Esophagus muscularis mucosa (tissue), 4 donors: ENCODE data around the gene DOCK6. TPM values are rescaled to one million over a fixed set of nuclear protein-coding genes. Genes with fewer than 3 reads are reported as not detected.

Source experiments
- DNase-seq: peaks from one replicate; pipeline ENCODE4 v3.0.0-alpha.2; 2017; ENCODE audit errors: extremely low spot score
- H3K27ac ChIP-seq, 4 donors: fragments of 200-600 bp; sonication (generic); replicated peaks in 1 of 4; 1 replicate in 3 of 4; 2 replicates in 1 of 4; pipeline ENCODE4 v1.5.1; 2016 to 2019; ENCODE audit warnings: mild to moderate bottlenecking in 1 of 4
- H3K27me3 ChIP-seq, 4 donors: fragments of 200-600 bp; sonication (generic); one replicate each; pipeline versions ENCODE4 v1.5.1 to v1.6.0; 2016 to 2019
- H3K36me3 ChIP-seq, 4 donors: fragments of 200-600 bp; sonication (generic); one replicate each; pipeline ENCODE4 v1.5.1; 2016 to 2019
- H3K4me1 ChIP-seq, 4 donors: fragments of 200-600 bp; sonication (generic); one replicate each; pipeline ENCODE4 v1.5.1; 2016 to 2019
- H3K4me3 ChIP-seq, 4 donors: fragments of 200-600 bp; sonication (generic); 1 replicate in 2 of 4; 2 replicates in 2 of 4; pipeline ENCODE4 v1.5.1; 2016 to 2019; ENCODE audit warnings: mild to moderate bottlenecking in 4 of 4, moderate library complexity in 1 of 4
- H3K9me3 ChIP-seq, 4 donors: fragments of 200-600 bp; sonication (generic); 1 replicate in 3 of 4; 2 replicates in 1 of 4; pipeline ENCODE4 v1.5.1; 2016 to 2019
- EP300 ChIP-seq: sonication (generic); formaldehyde crosslinking; IDR thresholded peaks from one replicate; pipeline ENCODE4 v1.6.1; 2017; ENCODE audit warnings: antibody characterized with exemption
- POLR2A ChIP-seq: fragments of 450-650 bp; IDR thresholded peaks from one replicate; pipeline ENCODE4 v1.6.1; 2017; ENCODE audit warnings: antibody characterized with exemption, moderate library complexity, mild to moderate bottlenecking, low read depth
- POLR2AphosphoS5 ChIP-seq, 2 donors: sonication (generic); formaldehyde crosslinking; IDR thresholded peaks; one replicate each; pipeline ENCODE4 v1.6.1; 2017; ENCODE audit warnings: antibody characterized with exemption in 2 of 2
- WGBS: methylation state at CpG from one replicate; pipeline ENCODE4 v1.1.5; 2018; 5-methylcytosine and 5-hydroxymethylcytosine counted together
- intact Hi-C: fragments of 100-400 bp; cut with DNase I; formaldehyde crosslinking; loops from one replicate; pipeline ENCODE4 v1.15.1; 2023
- total RNA-seq, 4 donors: library from RNA; depleted of rRNA; stranded (reverse); fragments of >200 nt; gene quantifications; one replicate each; pipeline versions ENCODE4 v1.1.0 to v1.2.1, GENCODE V29; 2016
- TF ChIP-seq, protein P1 (sequence below), 3 experiments: fragments of 200-600 bp in 2 of 3; fragments of 450-650 bp in 1 of 3; sonication (generic) in 2 of 3; IDR thresholded peaks; one replicate each; pipeline ENCODE4 v1.5.1; 2017 to 2019; ENCODE audit warnings: antibody characterized with exemption in 3 of 3, mild to moderate bottlenecking in 2 of 3, moderate library complexity in 1 of 3

Gene DOCK6
- total RNA-seq, 4 donors from 2014 or later: 32.6 to 51.0 (median 40.1) TPM

DNA sequence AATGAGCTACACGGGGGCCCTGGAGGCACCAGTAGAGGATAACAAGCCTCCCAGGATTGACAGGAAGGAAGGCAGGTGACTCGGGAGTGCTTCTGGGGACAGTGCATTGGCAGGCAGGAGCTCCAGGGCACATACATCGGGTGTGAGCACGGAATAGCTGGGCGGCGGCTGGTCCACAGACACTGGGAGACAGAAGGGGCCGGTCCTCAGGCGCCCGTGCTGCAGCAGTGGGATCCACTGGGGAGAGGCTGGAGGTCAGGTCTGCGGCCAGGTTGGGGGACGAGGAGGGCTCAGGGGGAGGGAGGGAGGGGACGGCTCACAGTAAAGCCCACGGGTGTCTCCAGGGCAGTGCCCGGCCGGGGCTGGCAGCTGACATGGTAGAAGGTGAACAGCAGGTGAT is 25.0 kb downstream of the DOCK6 start:
- Histone ChIP-seq H3K4me1 (no peaks in the 10 kb centered on the region), H3K27ac (no peak overlapping the region), H3K4me3 (no peak overlapping the region), H3K9me3 (peaks cover 0 to 9% (median 0%) of the 10 kb centered on the region in 4 donors), H3K36me3 (peaks cover 13 to 98% (median 81%) of the 10 kb centered on the region in 4 donors), H3K27me3 (no peaks in the 10 kb centered on the region)
- TF ChIP-seq, protein P1, sequence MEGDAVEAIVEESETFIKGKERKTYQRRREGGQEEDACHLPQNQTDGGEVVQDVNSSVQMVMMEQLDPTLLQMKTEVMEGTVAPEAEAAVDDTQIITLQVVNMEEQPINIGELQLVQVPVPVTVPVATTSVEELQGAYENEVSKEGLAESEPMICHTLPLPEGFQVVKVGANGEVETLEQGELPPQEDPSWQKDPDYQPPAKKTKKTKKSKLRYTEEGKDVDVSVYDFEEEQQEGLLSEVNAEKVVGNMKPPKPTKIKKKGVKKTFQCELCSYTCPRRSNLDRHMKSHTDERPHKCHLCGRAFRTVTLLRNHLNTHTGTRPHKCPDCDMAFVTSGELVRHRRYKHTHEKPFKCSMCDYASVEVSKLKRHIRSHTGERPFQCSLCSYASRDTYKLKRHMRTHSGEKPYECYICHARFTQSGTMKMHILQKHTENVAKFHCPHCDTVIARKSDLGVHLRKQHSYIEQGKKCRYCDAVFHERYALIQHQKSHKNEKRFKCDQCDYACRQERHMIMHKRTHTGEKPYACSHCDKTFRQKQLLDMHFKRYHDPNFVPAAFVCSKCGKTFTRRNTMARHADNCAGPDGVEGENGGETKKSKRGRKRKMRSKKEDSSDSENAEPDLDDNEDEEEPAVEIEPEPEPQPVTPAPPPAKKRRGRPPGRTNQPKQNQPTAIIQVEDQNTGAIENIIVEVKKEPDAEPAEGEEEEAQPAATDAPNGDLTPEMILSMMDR (IDR thresholded peaks at IDR 0.05): no peak
- TF ChIP-seq POLR2AphosphoS5 (IDR thresholded peaks at IDR 0.05): no peak
- TF ChIP-seq POLR2A: no peak
- no peak for TF ChIP-seq EP300
- intact Hi-C loops: no loop called here
- 90% methylated on average over 15 of the region's 15 CpGs for WGBS
- no peak for DNase-seq

DNA sequence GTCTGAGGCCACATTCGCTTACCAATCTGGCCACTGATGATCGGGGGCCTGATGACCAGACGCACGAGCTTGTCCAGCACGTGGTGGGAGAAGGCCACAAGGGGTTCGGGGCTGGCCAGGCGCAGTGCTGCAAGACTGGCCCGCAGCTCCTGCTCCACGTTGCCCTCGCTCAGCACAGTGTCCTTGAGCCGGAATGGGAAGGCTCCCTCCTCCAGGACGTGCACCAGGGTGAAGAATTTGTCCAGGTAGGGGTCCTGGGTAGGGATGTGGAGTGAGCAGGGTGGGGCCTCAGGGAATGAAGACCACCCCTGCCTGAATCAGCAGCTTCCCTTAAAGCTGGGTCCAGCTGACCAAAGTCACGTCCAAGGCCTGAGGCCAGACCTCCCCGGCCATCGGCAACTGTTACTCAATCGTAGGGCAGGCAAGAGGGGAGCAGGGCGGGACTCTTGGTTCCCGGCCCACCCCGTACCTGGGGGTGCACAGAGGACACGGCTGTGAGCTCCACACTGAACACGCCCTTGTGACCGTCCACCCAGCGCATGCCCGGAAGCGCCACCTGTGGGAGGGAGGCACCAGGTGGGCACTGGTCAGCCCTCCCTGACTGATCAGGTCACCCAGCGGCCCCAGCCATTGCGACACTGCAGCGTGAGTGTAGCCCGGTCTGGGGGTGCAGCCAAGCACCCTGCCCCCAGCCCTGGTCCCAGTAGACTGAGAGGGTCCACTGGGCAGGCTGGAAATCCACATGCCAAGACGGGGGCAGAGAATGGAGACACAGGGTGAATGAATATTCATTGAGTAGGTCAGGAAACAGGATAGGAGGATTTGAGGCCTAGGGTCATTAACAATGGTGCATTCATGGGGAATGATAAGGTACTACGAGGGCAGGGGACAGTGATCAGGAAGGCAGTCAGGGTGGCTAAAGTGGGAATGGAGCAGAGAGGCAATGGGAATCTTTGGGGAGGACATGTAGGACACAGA is 25.7 kb downstream of the DOCK6 start:
- Histone ChIP-seq H3K9me3 (peaks cover 0 to 9% (median 0%) of the 10 kb centered on the region in 4 donors), H3K27me3 (no peaks in the 10 kb centered on the region), H3K4me3 (no peak overlapping the region), H3K4me1 (no peaks in the 10 kb centered on the region), H3K36me3 (peaks cover 13 to 98% (median 82%) of the 10 kb centered on the region in 4 donors), H3K27ac (no peak overlapping the region)
- WGBS: 88% methylated on average over 11 of the region's 31 CpGs
- no peak for TF ChIP-seq EP300
- TF ChIP-seq, protein P1 (IDR thresholded peaks at IDR 0.05): no peak
- no peak for TF ChIP-seq POLR2A
- no peak for TF ChIP-seq POLR2AphosphoS5 (IDR thresholded peaks at IDR 0.05)
- DNase-seq: no peak
- intact Hi-C loops: no loop called here

DNA sequence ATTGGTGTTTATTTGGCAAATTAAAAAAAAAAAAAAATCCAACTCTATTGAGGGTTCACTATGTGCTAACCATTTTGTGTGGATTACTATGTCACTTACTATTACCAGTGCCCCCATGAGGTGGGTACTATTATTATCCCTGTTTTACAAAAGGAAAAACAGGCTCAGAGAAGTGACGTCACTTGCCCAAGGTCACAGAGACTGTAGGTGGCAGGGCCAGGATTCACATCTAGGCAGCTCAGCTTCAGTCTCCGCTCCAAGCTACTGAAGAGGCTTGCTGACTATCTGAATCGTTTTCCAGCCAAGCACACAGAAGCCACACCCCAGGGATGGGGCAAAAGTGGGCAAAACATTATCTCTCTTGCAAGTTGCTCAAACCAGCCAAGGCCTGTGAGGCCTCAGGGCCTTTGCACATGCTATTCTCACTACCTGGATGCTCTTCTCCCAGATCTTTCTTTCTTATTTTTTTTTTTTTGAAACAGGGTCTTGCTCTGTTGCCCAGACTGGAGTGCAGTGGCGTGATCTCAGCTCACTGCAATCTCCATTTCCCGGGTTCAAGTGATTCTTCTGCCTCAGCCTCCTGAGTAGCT is 27.7 kb downstream of the DOCK6 start:
- no peaks in the 10 kb centered on the region for H3K27me3 ChIP-seq
- peaks cover 0 to 9% (median 0%) of the 10 kb centered on the region in 4 donors for H3K9me3 ChIP-seq
- H3K36me3 ChIP-seq: peaks cover 11 to 99% (median 77%) of the 10 kb centered on the region in 4 donors
- no peaks in the 10 kb centered on the region for H3K4me1 ChIP-seq
- no peak overlapping the region for H3K27ac ChIP-seq
- no peak for DNase-seq
- TF ChIP-seq, protein P1 (IDR thresholded peaks at IDR 0.05): no peak
- TF ChIP-seq POLR2A (no peak), EP300 (no peak), POLR2AphosphoS5 (IDR thresholded peaks at IDR 0.05) (no peak)
- H3K4me3 ChIP-seq: no peak overlapping the region
- intact Hi-C loops: no loop called here
- WGBS: 95% methylated on average over 5 of the region's 5 CpGs

DNA sequence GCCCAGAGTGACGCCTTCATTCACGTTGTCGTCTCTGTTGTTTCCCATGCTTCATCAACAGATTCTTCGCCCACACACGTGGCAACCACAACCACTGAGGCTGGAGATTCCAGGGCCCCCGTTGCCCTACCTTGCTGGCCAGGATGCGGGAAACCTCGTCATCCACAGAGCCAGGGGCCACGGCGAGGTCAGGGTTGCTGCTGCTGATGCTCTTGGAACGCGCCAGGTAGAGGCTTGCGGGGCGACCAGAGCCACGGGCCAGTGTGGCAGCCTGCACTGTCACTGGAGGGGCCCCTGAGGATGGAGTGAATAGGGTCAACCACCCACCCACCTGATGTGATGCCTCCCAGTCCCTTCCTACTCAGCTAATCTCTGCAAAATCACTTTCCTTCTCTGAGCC is 29.3 kb downstream of the DOCK6 start:
- H3K36me3 ChIP-seq: peaks cover 11 to 93% (median 72%) of the 10 kb centered on the region in 4 donors
- H3K4me1 ChIP-seq: no peaks in the 10 kb centered on the region
- H3K9me3 ChIP-seq: no peaks in the 10 kb centered on the region
- DNase-seq: no peak
- H3K27ac ChIP-seq: no peak overlapping the region
- TF ChIP-seq POLR2A (no peak), POLR2AphosphoS5 (IDR thresholded peaks at IDR 0.05) (no peak), EP300 (no peak)
- TF ChIP-seq, protein P1 (IDR thresholded peaks at IDR 0.05): no peak
- intact Hi-C loops: no loop called here
- H3K4me3 ChIP-seq: no peak overlapping the region
- WGBS: 91% methylated on average over 12 of the region's 15 CpGs
- H3K27me3 ChIP-seq: no peaks in the 10 kb centered on the region
